H1 (cell line): ENCODE data around the gene PDZRN4. TPM values are rescaled to one million over a fixed set of nuclear protein-coding genes. Genes with fewer than 3 reads are reported as not detected.
A peak's percentile ranks its signal among the peaks of the same experiment; 100 is the strongest.

Source experiments
- CTCF ChIA-PET: fragments of 300-600 bp; sonication (Branson Sonifier 250); formaldehyde crosslinking; loops from one replicate; lab custom pipeline; 2021; ENCODE audit not compliant: partially characterized antibody; lab: Charles Lee
- POLR2A ChIA-PET: fragments of 300-600 bp; sonication (Branson Sonifier 250); formaldehyde crosslinking; loops from one replicate; lab custom pipeline; 2021; ENCODE audit warnings: inconsistent platforms; ENCODE audit not compliant: partially characterized antibody; lab: Charles Lee
- DNase-seq, 2 experiments: peaks; one replicate each; pipeline versions ENCODE4 v3.0.0 to v3.0.0-alpha.2; 2010 to 2022; ENCODE audit warnings: low spot score in 2 of 2, low read depth in 1 of 2, mixed read lengths in 1 of 2
- FAIRE-seq: peaks from 2 replicates; lab custom pipeline; 2011; peaks lifted over from hg19 to GRCh38; lab: Jason Lieb, UNC
- H2AFZ ChIP-seq: 2 replicates; pipeline ENCODE4 v1.8.1; 2012; ENCODE audit warnings: low read length, inconsistent platforms
- H2AK5ac ChIP-seq: 2 replicates; pipeline ENCODE4 v1.6.1; 2013; ENCODE audit warnings: low read depth, low read length
- H2BK120ac ChIP-seq: replicated peaks from 2 replicates; pipeline ENCODE3; 2013; ENCODE audit warnings: low read depth, low read length, inconsistent platforms
- H2BK12ac ChIP-seq: 2 replicates; pipeline ENCODE4 v1.6.1; 2013; ENCODE audit warnings: low read depth, low read length
- H2BK15ac ChIP-seq: 2 replicates; pipeline ENCODE4 v1.6.1; 2013; ENCODE audit warnings: low read length
- H2BK20ac ChIP-seq: 2 replicates; pipeline ENCODE4 v1.6.1; 2013; ENCODE audit warnings: low read length
- H2BK5ac ChIP-seq: 2 replicates; pipeline ENCODE4 v1.6.1; 2013; ENCODE audit warnings: low read depth, low read length
- H3K14ac ChIP-seq: 2 replicates; pipeline ENCODE4 v1.6.1; 2013; ENCODE audit warnings: inconsistent platforms; ENCODE audit not compliant: insufficient read length
- H3K18ac ChIP-seq: 2 replicates; pipeline ENCODE4 v1.6.1; 2013; ENCODE audit warnings: low read length; ENCODE audit errors: extremely low read depth
- H3K23ac ChIP-seq: 2 replicates; pipeline ENCODE4 v1.6.1; 2013; ENCODE audit warnings: inconsistent platforms; ENCODE audit not compliant: insufficient read length
- H3K23me2 ChIP-seq: 2 replicates; pipeline ENCODE4 v1.6.1; 2013; ENCODE audit warnings: low read depth, low read length
- H3K27ac ChIP-seq: 2 replicates; pipeline ENCODE4 v1.6.1; 2011; ENCODE audit warnings: low read depth, low read length, inconsistent platforms
- H3K27me3 ChIP-seq, 4 experiments: replicated peaks in 1 of 4; 1 replicate in 1 of 4; 2 replicates in 3 of 4; pipeline versions ENCODE4 v1.6.1 to v1.8.1; 2011 to 2013; ENCODE audit warnings: low read length in 3 of 4, mild to moderate bottlenecking in 3 of 4, inconsistent platforms in 2 of 4, mixed read lengths in 2 of 4, moderate library complexity in 1 of 4; ENCODE audit not compliant: control insufficient read depth in 3 of 4, insufficient read depth in 3 of 4; ENCODE audit errors: extremely low read depth in 1 of 4
- H3K36me3 ChIP-seq, 4 experiments: 2 replicates each; pipeline versions ENCODE4 v1.6.1 to v1.8.1; 2011 to 2013; ENCODE audit warnings: mild to moderate bottlenecking in 4 of 4, low read length in 3 of 4, moderate library complexity in 2 of 4, control low read depth in 1 of 4, inconsistent platforms in 1 of 4; ENCODE audit not compliant: insufficient read depth in 4 of 4, control insufficient read depth in 2 of 4
- H3K4ac ChIP-seq: replicated peaks from 2 replicates; pipeline ENCODE3; 2013; ENCODE audit warnings: low read length, low read depth, mixed read lengths, inconsistent platforms; ENCODE audit not compliant: insufficient read length
- H3K4me1 ChIP-seq, 4 experiments: replicated peaks in 1 of 4; 1 replicate in 1 of 4; 2 replicates in 3 of 4; pipeline versions ENCODE4 v1.6.1 to v1.8.1; 2011 to 2013; ENCODE audit warnings: low read length in 3 of 4, inconsistent platforms in 2 of 4, mixed read lengths in 1 of 4; ENCODE audit not compliant: insufficient read depth in 4 of 4, control insufficient read depth in 3 of 4
- H3K4me2 ChIP-seq, 2 experiments: 2 replicates each; pipeline versions ENCODE4 v1.6.1 to v1.8.1; 2011 to 2013; ENCODE audit warnings: low read depth in 2 of 2, low read length in 2 of 2, control low read depth in 1 of 2, inconsistent platforms in 1 of 2, mild to moderate bottlenecking in 1 of 2; ENCODE audit not compliant: insufficient read depth in 1 of 2
- H3K4me3 ChIP-seq, 4 experiments: fragments of 200-600, 300-600 bp in 1 of 4; sonication (generic), shearing (Covaris generic), sonication (Bioruptor Twin) in 1 of 4; 2 replicates each; pipeline versions ENCODE4 v1.5.1 to v1.8.1; 2011 to 2016; ENCODE audit warnings: low read length in 4 of 4, low read depth in 3 of 4, control low read depth in 2 of 4, inconsistent platforms in 2 of 4, mild to moderate bottlenecking in 2 of 4, mixed read lengths in 1 of 4, moderate library complexity in 1 of 4; ENCODE audit not compliant: insufficient read depth in 2 of 4; ENCODE audit errors: extremely low read depth in 1 of 4
- H3K56ac ChIP-seq: replicated peaks from 2 replicates; pipeline ENCODE3; 2013; ENCODE audit warnings: low read depth, mild to moderate bottlenecking, mixed read lengths, low read length, inconsistent platforms; ENCODE audit not compliant: insufficient read length
- H3K79me1 ChIP-seq: 2 replicates; pipeline ENCODE4 v1.6.1; 2013; ENCODE audit warnings: low read depth, low read length, control low read depth
- H3K79me2 ChIP-seq, 2 experiments: 2 replicates each; pipeline versions ENCODE4 v1.6.1 to v1.8.1; 2012 to 2013; ENCODE audit warnings: low read length in 2 of 2, mild to moderate bottlenecking in 2 of 2, inconsistent platforms in 1 of 2; ENCODE audit not compliant: insufficient read depth in 2 of 2, control insufficient read depth in 1 of 2
- H3K9ac ChIP-seq, 4 experiments: replicated peaks in 1 of 4; 1 replicate in 1 of 4; 2 replicates in 3 of 4; pipeline versions ENCODE4 v1.6.1 to v1.8.1; 2011 to 2013; ENCODE audit warnings: low read depth in 3 of 4, low read length in 3 of 4, control low read depth in 2 of 4, mild to moderate bottlenecking in 2 of 4, moderate library complexity in 2 of 4, inconsistent platforms in 1 of 4; ENCODE audit errors: extremely low read depth in 1 of 4
- H3K9me3 ChIP-seq, 2 experiments: 2 replicates each; pipeline versions ENCODE4 v1.6.1 to v1.8.1; 2012 to 2013; ENCODE audit warnings: mild to moderate bottlenecking in 2 of 2, moderate library complexity in 2 of 2, control low read depth in 1 of 2, inconsistent platforms in 1 of 2, low read depth in 1 of 2, low read length in 1 of 2, mixed read lengths in 1 of 2; ENCODE audit not compliant: insufficient read depth in 2 of 2
- H4K20me1 ChIP-seq, 2 experiments: replicated peaks in 1 of 2; 2 replicates each; pipeline versions ENCODE3 to v1.8.1; 2011 to 2013; ENCODE audit warnings: inconsistent platforms in 2 of 2, low read length in 2 of 2, mild to moderate bottlenecking in 1 of 2; ENCODE audit not compliant: insufficient read depth in 2 of 2, control insufficient read depth in 1 of 2
- H4K5ac ChIP-seq: 2 replicates; pipeline ENCODE4 v1.6.1; 2013; ENCODE audit warnings: low read length, low read depth, mixed read lengths, inconsistent platforms; ENCODE audit not compliant: insufficient read length
- H4K8ac ChIP-seq: 2 replicates; pipeline ENCODE4 v1.8.0; 2013; ENCODE audit warnings: mild to moderate bottlenecking, moderate library complexity, low read length, inconsistent platforms; ENCODE audit not compliant: insufficient read depth; ENCODE audit errors: extremely low read depth
- H4K91ac ChIP-seq: replicated peaks from 2 replicates; pipeline ENCODE3; 2013; ENCODE audit warnings: low read length, mixed read lengths, inconsistent platforms; ENCODE audit not compliant: insufficient read length
- ASH2L ChIP-seq: fragments of 200-600, 300-600 bp; sonication (generic); IDR thresholded peaks from one replicate; pipeline ENCODE4 v1.7.1; 2017; ENCODE audit warnings: low read length
- EGR1 ChIP-seq: IDR thresholded peaks from 2 replicates; pipeline ENCODE4 v1.6.1; 2011; ENCODE audit warnings: low read depth, low read length, borderline replicate concordance
- GABPA ChIP-seq: IDR thresholded peaks from 2 replicates; pipeline ENCODE4 v1.6.1; 2011; ENCODE audit warnings: mild to moderate bottlenecking, low read length, moderate library complexity, borderline replicate concordance; ENCODE audit not compliant: insufficient read depth
- HDAC2 ChIP-seq, 2 experiments: fragments of 300-600 bp in 1 of 2; sonication (generic) in 1 of 2; IDR thresholded peaks; 2 replicates each; pipeline ENCODE4 v1.6.1; 2011 to 2012; ENCODE audit warnings: low read depth in 2 of 2, low read length in 2 of 2, mild to moderate bottlenecking in 2 of 2, moderate library complexity in 2 of 2, borderline replicate concordance in 1 of 2, inconsistent platforms in 1 of 2
- RXRA ChIP-seq: IDR thresholded peaks from 2 replicates; pipeline ENCODE4 v1.6.1; 2011; ENCODE audit warnings: low read depth, mild to moderate bottlenecking, low read length, moderate library complexity; ENCODE audit not compliant: insufficient read depth
- SIN3A ChIP-seq, 2 experiments: IDR thresholded peaks in 1 of 2; conservative IDR thresholded peaks in 1 of 2; 2 replicates each; pipeline ENCODE4 v1.6.1; 2011 to 2012; ENCODE audit warnings: low read length in 2 of 2, improper control_type of control experiment in 1 of 2, low read depth in 1 of 2, mild to moderate bottlenecking in 1 of 2
- TAF1 ChIP-seq: IDR thresholded peaks from 2 replicates; pipeline ENCODE4 v1.6.1; 2011; ENCODE audit warnings: mild to moderate bottlenecking, low read depth, low read length
- WGBS, 2 experiments: shearing (Covaris generic) in 1 of 2; methylation state at CpG; one replicate each; pipeline versions ENCODE4 v1.1.6 to v1.1.7; 2013 to 2015; ENCODE audit warnings: low lambda C conversion rate in 2 of 2, mixed read lengths in 2 of 2, inconsistent platforms in 1 of 2, low coverage in 1 of 2, missing lambda C conversion rate in 1 of 2; ENCODE audit not compliant: insufficient replicate concordance in 2 of 2, insufficient coverage in 1 of 2, insufficient read length in 1 of 2; ENCODE audit errors: extremely low coverage in 1 of 2, missing lambda C conversion rate in 1 of 2; 5-methylcytosine and 5-hydroxymethylcytosine counted together
- polyA plus RNA-seq, 7 experiments: library from polyadenylated mRNA; depleted of rRNA in 3 of 7; stranded (reverse) in 5 of 7; unstranded in 2 of 7; fragments of >200 nt in 5 of 7; fragments of 200-250 nt in 2 of 7; gene quantifications; 1 replicate in 5 of 7; 2 replicates in 1 of 7; 4 replicates in 1 of 7; pipeline versions ENCODE4 v1.2.1 to v1.2.3, GENCODE V29; 2011 to 2013; ENCODE audit warnings: missing spikeins in 2 of 7, mixed read lengths in 2 of 7
- total RNA-seq: library from RNA; stranded (reverse); fragmentation: NEBNext Ultra II Directional; extraction: Animal tissue kit (Norgen Biotek cat#: 25700); gene quantifications from 2 replicates; pipeline ENCODE4 v1.2.1, GENCODE V29; 2021

The PDZRN4 gene
- total and polyA plus RNA-seq, 2 of the 8 experiments (the other 6 are each of a cell fraction or from before 2014, with no cell fraction given), result not detected

DNA sequence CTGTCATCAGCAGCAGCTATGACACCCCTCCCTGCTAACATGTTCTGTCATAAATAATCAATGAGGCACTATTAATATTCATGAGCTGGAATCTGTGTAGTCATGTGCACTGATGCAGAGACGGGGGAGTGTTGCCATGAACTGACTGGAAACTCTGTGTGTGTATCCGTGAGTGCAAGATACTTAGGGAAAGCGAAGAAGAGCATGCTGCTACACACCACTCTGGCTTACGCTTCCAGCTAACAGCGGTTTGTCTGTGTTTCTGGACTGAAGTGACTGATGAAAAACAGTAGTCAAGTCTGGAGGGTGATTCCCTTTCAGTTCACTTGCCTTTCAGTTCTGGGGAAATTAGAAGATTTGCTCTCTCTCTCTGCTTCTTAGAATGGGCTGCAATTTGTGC lies 249.4 kb downstream of the PDZRN4 start:
- Histone ChIP-seq H3K79me2 (no peaks in the 10 kb centered on the region), H2AFZ (peak overlapping the region; percentile 81), H3K79me1 (no peaks in the 10 kb centered on the region), H2AK5ac (no peak overlapping the region), H2BK120ac (no peak overlapping the region), H3K36me3 (no peaks in the 10 kb centered on the region), H2BK12ac (no peak overlapping the region), H4K91ac (no peak overlapping the region), H3K27ac (no peak overlapping the region), H3K27me3 (peaks cover 0 to 1% (median 0%) of the 10 kb centered on the region in 4 experiments; a peak in 1 of 7 replicates), H3K4me2 (no peak overlapping the region), H4K20me1 (no peaks in the 10 kb centered on the region), H3K18ac (no peak overlapping the region), H3K4me3 (no peak overlapping the region), H3K4me1 (peaks cover 0 to 6% (median 4%) of the 10 kb centered on the region in 4 experiments; a peak in 4 of 7 replicates), H3K4ac (no peak overlapping the region), H4K5ac (no peak overlapping the region), H3K56ac (no peak overlapping the region), H3K9ac (no peak overlapping the region), H2BK15ac (no peak overlapping the region), H3K23me2 (no peaks in the 10 kb centered on the region), H2BK5ac (no peak overlapping the region), H3K14ac (no peak overlapping the region), H3K9me3 (no peaks in the 10 kb centered on the region), H4K8ac (no peak overlapping the region), H3K23ac (no peak overlapping the region), H2BK20ac (no peak overlapping the region)
- ChIA-PET CTCF (interaction anchor here (0.6 kb wide), 1 partner anchor 69 kb away, joined by 4 read pairs; no protein-coding TSS in a partner anchor), POLR2A (no interaction called here)
- WGBS, 2 experiments, result 94% methylated on average over 5 of the region's 5 CpGs; no CpG with 5 or more reads in 1 of the 2 experiments
- DNase-seq (no peak), FAIRE-seq (no peak)
- no peak for TF ChIP-seq SIN3A (conservative IDR thresholded peaks at IDR 0.05 in 1 of 2, IDR thresholded peaks at IDR 0.05 in 1 of 2; ENCODE audit: low read depth in 1 of 2, low read length in 2 of 2)
- no peak for TF ChIP-seq GABPA
- TF ChIP-seq RXRA, result no peak
- no peak for TF ChIP-seq EGR1
- no peak for TF ChIP-seq HDAC2 (IDR thresholded peaks at IDR 0.05; ENCODE audit: borderline replicate concordance in 1 of 2, low read depth in 2 of 2, low read length in 2 of 2)
- no peak for TF ChIP-seq TAF1
- no peak for TF ChIP-seq ASH2L
